Measurements from ENCODE around the gene PCDHGA1. TPM values are rescaled to one million over a fixed set of nuclear protein-coding genes. Genes with fewer than 3 reads are reported as not detected.

PCDHGA1 gene
- total RNA-seq, 2 donors from 2014 or later: 1.4 to 2.0 TPM

DNA sequence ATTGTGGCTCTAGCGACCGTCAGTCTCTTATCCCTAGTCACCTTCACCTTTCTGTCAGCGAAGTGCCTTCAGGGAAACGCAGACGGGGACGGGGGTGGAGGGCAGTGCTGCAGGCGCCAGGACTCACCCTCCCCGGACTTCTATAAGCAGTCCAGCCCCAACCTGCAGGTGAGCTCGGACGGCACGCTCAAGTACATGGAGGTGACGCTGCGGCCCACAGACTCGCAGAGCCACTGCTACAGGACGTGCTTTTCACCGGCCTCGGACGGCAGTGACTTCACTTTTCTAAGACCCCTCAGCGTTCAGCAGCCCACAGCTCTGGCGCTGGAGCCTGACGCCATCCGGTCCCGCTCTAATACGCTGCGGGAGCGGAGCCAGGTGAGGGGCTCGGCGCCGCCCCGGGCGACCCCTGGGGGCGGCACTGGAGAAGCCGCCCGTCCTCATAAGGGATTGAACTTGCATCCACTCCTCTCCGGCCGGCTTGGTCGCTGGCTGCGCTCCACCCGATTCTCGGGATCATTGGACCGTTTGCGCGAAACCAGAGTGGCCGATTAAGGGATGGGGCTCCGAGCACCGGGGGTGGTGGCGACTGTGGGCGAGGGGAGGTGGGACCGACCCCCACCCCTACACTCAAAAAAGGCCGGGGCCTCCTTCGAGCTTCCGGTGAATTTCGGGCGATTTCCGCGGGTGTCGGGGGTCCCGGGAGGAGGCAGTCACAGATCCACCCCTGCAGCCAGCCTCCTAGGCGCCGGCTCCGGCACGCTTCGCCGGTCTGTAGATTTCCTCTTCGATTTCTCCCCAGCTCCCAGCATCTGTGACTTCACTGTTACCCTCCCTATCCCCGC, 161.2 kb downstream of the PCDHGA1 start:
- TF ChIP-seq CTCF (IDR thresholded peaks at IDR 0.05): no peak
- no peak overlapping the region for H3K4me3 ChIP-seq
- peaks cover 19% of the 10 kb centered on the region for H3K36me3 ChIP-seq
- H3K27me3 ChIP-seq: no peaks in the 10 kb centered on the region
- no peak overlapping the region for H3K27ac ChIP-seq
- H3K4me1 ChIP-seq: peaks cover 0 to 38% of the 10 kb centered on the region in 2 donors
- no peak for DNase-seq (ENCODE audit: low spot score)
- H3K9me3 ChIP-seq: no peaks in the 10 kb centered on the region

GRCh38 chr5:141492168-141492885, 162.0 kb downstream of the PCDHGA1 start:
- Histone ChIP-seq H3K9me3 (no peaks in the 10 kb centered on the region), H3K36me3 (peaks cover 19% of the 10 kb centered on the region), H3K27me3 (no peaks in the 10 kb centered on the region), H3K4me1 (peaks cover 0 to 38% of the 10 kb centered on the region in 2 donors), H3K4me3 (no peak overlapping the region), H3K27ac (no peak overlapping the region)
- TF ChIP-seq CTCF (IDR thresholded peaks at IDR 0.05): no peak
- DNase-seq (ENCODE audit: low spot score): no peak

DNA sequence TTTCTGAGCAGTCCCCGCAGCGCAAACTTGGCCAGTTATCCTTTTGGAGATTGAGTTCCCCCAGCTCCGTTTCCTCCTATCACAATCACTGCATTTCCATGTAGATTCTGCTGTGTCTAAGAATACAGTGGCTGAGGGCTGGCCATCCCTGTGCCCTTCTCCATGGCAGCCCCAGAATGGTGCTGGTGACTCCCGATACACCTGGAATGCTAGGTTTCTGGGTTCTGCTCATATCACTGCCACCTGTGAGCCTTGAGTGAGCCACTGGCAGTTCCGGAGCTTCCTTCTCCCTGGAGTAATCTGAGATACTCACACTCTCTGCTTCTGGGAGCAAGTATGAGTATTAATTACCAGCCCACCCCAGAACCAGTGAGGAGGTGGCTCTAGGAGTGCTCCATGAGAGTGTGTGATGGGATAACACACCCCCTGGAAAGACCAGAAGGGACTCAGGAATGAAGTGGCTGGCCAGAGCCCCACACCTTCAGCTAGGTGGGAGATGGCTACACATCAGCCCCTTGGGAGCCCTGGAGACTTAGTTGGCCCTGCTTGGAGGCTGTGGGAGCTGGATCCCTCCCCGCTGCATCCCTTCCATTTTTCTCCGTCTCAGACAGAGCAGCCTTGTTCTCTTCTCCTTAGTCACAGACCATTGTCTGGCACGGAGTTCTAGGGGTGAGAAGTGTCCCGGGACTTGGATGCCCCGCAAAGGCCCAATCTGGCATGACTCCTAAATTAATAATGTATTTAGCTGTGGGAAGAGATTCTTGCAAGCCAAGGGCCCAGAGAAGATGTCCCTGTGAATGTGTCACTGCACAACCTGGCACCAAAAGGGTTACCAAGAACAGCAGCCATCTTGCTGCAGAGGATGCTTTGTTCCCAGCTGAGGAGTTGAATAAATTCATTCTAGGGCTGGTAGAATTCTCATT, 163.4 kb downstream of the PCDHGA1 start:
- Histone ChIP-seq H3K27me3 (no peaks in the 10 kb centered on the region), H3K4me3 (no peak overlapping the region), H3K36me3 (peaks cover 19% of the 10 kb centered on the region), H3K9me3 (no peaks in the 10 kb centered on the region), H3K4me1 (peaks cover 0 to 38% of the 10 kb centered on the region in 2 donors), H3K27ac (peak overlapping the region in 1 of 2 donors; percentile 43)
- no peak for TF ChIP-seq CTCF (IDR thresholded peaks at IDR 0.05)
- no peak for DNase-seq (ENCODE audit: low spot score)

- H3K4me3 ChIP-seq: no peak overlapping the region
- H3K9me3 ChIP-seq: no peaks in the 10 kb centered on the region
- H3K36me3 ChIP-seq: peaks cover 15% of the 10 kb centered on the region
- peaks cover 0 to 29% of the 10 kb centered on the region in 2 donors for H3K4me1 ChIP-seq
- no peaks in the 10 kb centered on the region for H3K27me3 ChIP-seq
- no peak for DNase-seq (ENCODE audit: low spot score)
- no peak for TF ChIP-seq CTCF (IDR thresholded peaks at IDR 0.05)
- H3K27ac ChIP-seq: peak overlapping the region; percentile 24 to 43
Observed at GRCh38 chr5:141494761-141495452, 164.6 kb downstream of the PCDHGA1 start.

DNA sequence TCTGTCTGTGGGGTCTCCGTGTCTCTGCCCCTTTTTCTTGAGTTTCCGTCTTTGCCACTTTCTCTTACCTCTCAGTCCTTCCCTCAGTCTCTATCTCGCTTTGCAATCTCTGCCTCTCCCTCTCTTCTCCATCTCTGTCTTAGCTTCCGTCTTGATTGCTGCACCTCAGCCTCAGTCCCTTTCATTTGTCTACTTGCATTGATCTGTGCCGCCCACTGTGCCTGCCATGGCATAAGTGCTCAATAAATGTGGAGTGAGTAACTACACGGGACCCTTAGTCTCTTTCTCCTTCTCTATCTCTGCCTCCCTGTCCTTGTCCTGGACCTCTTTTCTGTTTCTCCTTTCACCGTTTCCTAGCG, 165.1 kb downstream of the PCDHGA1 start:
- peaks cover 0 to 29% of the 10 kb centered on the region in 2 donors for H3K4me1 ChIP-seq
- H3K36me3 ChIP-seq: peaks cover 10% of the 10 kb centered on the region
- no peak for DNase-seq (ENCODE audit: low spot score)
- H3K27ac ChIP-seq: no peak overlapping the region
- H3K4me3 ChIP-seq: no peak overlapping the region
- no peaks in the 10 kb centered on the region for H3K27me3 ChIP-seq
- no peak for TF ChIP-seq CTCF (IDR thresholded peaks at IDR 0.05)
- no peaks in the 10 kb centered on the region for H3K9me3 ChIP-seq
